GM12873 (cell line): ENCODE measurements around the gene ZNF273.

ENCODE experiments used
- TF ChIP-seq, protein P1 (sequence below): IDR thresholded peaks from 2 replicates; pipeline ENCODE4 v1.5.1; 2012; ENCODE audit warnings: low read depth, mild to moderate bottlenecking, moderate library complexity, low read length, control low read depth; ENCODE audit not compliant: insufficient read depth; ENCODE audit errors: missing control alignments

The ZNF273 gene

DNA sequence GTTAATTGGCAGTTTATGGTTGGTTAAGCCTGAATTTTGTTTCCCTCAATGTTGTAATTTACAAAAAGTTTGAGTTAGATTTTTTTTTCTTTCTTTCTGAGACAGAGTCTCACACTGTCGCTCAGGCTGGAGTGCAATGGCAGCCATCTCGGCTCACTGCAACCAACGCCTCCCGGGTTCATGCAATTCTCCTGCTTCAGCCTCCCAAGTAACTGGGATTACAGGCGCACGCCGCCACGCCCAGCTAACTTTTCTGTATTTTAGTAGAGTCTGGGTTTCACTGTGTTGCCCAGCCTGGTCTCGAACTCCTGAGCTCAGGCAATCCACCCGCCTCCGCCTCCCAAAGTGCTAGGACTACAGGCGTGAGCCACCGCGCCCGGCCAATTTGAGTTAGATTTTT, 935 bp downstream of the ZNF273 start:
- TF ChIP-seq, protein P1, sequence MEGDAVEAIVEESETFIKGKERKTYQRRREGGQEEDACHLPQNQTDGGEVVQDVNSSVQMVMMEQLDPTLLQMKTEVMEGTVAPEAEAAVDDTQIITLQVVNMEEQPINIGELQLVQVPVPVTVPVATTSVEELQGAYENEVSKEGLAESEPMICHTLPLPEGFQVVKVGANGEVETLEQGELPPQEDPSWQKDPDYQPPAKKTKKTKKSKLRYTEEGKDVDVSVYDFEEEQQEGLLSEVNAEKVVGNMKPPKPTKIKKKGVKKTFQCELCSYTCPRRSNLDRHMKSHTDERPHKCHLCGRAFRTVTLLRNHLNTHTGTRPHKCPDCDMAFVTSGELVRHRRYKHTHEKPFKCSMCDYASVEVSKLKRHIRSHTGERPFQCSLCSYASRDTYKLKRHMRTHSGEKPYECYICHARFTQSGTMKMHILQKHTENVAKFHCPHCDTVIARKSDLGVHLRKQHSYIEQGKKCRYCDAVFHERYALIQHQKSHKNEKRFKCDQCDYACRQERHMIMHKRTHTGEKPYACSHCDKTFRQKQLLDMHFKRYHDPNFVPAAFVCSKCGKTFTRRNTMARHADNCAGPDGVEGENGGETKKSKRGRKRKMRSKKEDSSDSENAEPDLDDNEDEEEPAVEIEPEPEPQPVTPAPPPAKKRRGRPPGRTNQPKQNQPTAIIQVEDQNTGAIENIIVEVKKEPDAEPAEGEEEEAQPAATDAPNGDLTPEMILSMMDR = no peak

DNA sequence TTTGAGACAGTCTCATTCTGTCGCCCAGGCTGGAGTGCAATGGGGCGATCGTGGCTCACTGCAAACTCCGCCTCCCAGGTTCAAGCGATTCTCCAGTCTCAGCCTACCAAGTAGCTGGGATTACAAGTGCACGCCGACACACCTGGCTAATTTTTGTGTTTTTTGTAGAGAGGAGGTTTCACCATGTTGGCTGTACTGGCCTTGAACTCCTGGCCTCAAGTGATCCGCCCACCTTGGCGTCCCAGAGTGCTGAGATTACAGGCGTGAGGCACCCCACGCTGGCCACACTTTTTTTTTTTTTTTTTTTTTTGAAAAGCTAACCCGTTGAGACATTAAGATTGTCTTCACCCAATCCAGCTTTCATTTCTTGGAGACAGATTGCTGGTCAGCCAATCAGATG, 2.1 kb downstream of the ZNF273 start:
- TF ChIP-seq, protein P1 = no peak

DNA sequence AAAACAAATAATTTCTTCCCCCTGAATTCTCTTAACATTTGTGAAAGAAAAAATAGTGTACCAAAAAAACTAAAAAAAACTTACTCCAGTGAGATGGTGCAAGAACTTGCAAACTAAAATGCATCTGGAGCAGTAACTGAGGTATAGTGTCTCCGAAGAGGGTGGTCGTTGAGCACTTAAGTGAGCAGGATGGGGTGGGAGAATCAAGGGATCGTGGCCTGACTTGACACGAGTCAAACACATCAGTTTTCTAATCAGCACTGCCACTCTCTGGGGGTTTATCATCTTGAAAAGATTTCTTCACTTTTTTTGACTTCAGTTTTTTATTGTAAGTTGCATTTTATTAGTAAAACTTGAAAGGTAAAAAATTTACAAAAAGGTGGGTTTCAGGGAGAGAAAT, 2.5 kb downstream of the ZNF273 start:
- TF ChIP-seq, protein P1 = no peak

DNA sequence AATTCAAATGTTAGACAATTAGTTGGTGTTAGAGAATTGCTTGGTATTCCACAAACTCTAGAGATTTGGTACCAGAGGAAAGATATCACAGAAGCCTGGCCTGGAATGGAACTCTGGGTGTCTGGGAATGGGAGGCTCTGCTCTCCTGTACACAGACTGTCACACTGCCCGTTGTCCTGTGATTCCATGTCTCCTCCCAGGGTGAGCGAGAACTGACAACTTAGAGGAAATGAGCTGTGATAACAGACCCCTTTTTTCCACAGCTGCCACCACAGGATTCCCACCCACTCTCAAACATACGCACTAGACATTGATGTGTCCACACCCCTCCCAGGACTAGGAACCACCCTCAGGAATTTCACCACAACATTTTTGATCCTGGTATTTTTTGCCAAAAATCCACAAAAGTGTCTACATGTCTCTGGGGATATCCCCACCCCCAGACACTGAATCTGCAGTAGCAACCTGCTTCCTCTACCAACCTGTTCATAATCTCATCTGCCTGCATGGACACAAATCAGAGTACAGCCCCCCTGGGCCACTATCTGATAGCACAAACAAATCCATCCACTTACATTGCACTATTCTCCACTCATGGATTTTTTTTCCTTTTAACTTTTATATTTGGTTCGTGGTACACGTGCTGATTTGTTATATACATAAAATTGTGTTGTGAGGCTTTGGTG, 4.7 kb downstream of the ZNF273 start:
- TF ChIP-seq, protein P1 = no peak

DNA sequence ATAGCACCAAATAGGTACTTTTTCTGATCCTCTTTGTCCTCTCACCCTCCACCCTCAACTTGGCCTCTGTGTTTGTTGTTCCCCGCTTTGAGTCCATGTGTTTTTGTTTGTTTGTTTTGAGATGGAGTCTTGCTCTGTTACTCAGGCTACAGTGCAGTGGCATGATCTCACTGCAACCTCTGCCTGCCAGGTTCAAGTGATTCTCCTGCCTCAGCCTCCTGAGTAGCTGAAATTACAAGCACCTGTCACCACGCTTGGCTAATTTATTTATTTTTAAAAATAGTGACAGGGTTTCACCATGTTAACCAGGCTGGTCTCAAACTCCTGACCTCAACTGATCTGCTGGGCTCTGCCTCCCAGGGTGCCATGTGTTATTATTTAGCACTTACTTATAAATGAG, 5.3 kb downstream of the ZNF273 start:
- TF ChIP-seq, protein P1 = no peak

DNA sequence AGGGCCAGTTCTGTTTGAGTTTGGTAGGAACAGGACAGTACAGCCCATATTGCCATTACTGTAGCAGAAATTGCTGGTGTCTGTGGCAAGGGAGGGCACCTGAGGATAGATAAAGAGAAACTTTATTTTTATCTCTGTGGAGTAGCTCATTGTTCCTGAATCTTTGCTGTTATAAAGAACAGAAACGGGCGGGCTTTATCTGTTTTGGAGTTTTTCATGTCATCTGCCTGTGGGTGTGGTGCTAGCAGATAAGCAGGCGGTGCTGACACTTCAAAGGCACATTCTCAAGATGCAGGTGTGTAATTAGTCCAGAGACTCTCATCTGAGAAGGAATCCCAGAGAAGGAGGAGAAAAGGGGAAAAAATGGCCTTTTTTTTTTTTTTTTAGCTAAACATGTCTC, 11.5 kb downstream of the ZNF273 start:
- TF ChIP-seq, protein P1 = no peak

DNA sequence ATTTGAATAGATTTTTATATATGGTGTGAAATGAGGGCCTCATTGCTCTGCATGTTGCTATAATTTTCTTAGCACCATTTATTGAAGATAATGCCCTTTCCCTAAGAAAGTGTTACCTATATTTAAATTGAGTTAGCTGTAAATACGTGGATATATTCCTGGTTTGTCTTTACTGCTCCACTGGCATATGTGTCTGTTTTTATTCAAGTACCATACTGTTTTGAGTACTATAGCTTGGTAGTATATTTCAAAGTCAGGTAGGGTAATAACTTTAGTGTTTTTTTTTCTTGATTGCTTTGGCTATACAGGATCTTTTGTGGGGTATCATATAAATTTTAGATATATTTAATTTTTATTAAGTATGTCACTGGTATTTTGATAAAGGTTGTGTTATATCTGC, 31.4 kb downstream of the ZNF273 start:
- TF ChIP-seq, protein P1 = no peak
